ENCODE measurements around the gene SPAG17.

DNA sequence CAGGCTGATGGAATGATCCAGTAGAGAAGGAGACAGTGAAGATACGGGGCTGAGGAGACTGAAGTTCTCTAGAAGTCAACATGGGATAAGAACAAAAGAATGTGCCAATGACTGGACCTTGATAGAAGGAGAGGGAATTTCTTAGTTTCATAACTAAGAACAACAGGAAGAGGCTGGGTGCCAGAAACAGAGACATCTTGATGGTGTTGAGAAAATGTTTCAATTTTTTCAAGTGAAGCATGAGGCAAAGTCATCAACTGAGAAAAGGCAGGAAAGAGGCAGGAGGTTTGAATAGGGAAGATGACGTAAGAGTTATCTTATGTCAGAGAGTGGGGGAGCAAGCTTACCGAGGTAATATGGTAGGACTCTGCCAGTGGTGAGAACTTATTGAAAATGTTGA is 80.1 kb downstream of the SPAG17 start:
- TF ChIP-seq, protein P1, sequence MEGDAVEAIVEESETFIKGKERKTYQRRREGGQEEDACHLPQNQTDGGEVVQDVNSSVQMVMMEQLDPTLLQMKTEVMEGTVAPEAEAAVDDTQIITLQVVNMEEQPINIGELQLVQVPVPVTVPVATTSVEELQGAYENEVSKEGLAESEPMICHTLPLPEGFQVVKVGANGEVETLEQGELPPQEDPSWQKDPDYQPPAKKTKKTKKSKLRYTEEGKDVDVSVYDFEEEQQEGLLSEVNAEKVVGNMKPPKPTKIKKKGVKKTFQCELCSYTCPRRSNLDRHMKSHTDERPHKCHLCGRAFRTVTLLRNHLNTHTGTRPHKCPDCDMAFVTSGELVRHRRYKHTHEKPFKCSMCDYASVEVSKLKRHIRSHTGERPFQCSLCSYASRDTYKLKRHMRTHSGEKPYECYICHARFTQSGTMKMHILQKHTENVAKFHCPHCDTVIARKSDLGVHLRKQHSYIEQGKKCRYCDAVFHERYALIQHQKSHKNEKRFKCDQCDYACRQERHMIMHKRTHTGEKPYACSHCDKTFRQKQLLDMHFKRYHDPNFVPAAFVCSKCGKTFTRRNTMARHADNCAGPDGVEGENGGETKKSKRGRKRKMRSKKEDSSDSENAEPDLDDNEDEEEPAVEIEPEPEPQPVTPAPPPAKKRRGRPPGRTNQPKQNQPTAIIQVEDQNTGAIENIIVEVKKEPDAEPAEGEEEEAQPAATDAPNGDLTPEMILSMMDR (IDR thresholded peaks at IDR 0.05), result no peak
- no peak for TF ChIP-seq POLR2A (IDR thresholded peaks at IDR 0.05)

Measured in Peyer's patch (tissue), 4 donors.